Sigmoid colon (tissue), 4 donors: ENCODE measurements around the gene GART.
"Not testable (repeated sequence)": the region's sequence is repeated elsewhere in the genome, so short reads cannot be mapped to it uniquely, and the experiment has no call there.

Source experiments
- POLR2A ChIP-seq, 2 donors: fragments of 450-650 bp; IDR thresholded peaks; one replicate each; pipeline ENCODE4 v1.6.1; 2016; ENCODE audit warnings: antibody characterized with exemption in 2 of 2, mild to moderate bottlenecking in 2 of 2, moderate library complexity in 2 of 2
- POLR2AphosphoS5 ChIP-seq, 4 donors: sonication (generic); formaldehyde crosslinking; IDR thresholded peaks; one replicate each; pipeline ENCODE4 v1.6.1; 2017; ENCODE audit warnings: antibody characterized with exemption in 4 of 4
- TF ChIP-seq, protein P1 (sequence below), 4 experiments: fragments of 450-650 bp in 3 of 4; fragments of 200-600 bp in 1 of 4; IDR thresholded peaks; one replicate each; pipeline ENCODE4 v1.5.1; 2016 to 2019; ENCODE audit warnings: antibody characterized with exemption in 4 of 4, mild to moderate bottlenecking in 3 of 4, moderate library complexity in 2 of 4

- TF ChIP-seq, protein P1, sequence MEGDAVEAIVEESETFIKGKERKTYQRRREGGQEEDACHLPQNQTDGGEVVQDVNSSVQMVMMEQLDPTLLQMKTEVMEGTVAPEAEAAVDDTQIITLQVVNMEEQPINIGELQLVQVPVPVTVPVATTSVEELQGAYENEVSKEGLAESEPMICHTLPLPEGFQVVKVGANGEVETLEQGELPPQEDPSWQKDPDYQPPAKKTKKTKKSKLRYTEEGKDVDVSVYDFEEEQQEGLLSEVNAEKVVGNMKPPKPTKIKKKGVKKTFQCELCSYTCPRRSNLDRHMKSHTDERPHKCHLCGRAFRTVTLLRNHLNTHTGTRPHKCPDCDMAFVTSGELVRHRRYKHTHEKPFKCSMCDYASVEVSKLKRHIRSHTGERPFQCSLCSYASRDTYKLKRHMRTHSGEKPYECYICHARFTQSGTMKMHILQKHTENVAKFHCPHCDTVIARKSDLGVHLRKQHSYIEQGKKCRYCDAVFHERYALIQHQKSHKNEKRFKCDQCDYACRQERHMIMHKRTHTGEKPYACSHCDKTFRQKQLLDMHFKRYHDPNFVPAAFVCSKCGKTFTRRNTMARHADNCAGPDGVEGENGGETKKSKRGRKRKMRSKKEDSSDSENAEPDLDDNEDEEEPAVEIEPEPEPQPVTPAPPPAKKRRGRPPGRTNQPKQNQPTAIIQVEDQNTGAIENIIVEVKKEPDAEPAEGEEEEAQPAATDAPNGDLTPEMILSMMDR (IDR thresholded peaks at IDR 0.05), result not testable (repeated sequence)
- TF ChIP-seq POLR2A, POLR2AphosphoS5 (IDR thresholded peaks at IDR 0.05): not testable (repeated sequence)
These were observed 34.8 kb upstream of the GART start for GRCh38 chr21:33576741-33577141.
